ENCODE measurements around the gene LIG1.

LIG1 gene

DNA sequence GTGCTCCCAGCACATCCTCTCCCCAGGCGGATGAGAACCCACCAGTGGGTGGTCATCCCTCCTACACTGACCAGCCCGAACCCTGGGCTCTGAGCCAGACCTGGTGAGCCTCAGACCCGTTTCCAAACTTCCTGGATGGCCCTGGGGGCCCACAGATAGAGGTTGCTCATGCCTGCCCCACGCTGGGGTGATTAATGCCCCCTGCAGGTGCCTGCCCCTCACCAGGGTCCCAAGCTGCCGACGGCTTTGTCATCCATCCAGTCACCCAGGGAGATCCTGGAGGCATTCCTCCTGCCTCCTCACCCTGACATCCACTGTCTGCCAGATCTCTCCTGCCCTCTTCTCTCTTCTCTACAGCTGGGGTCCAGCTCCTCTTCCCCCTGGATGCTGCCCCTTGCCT, 31.1 kb downstream of the LIG1 start:
- DNase-seq: no peak
- no peaks in the 10 kb centered on the region for H3K27me3 ChIP-seq (ENCODE audit: insufficient read depth, low read depth, severe bottlenecking)
- peaks cover 75% of the 10 kb centered on the region for H3K36me3 ChIP-seq
- H3K27ac ChIP-seq: no peak overlapping the region
- no peaks in the 10 kb centered on the region for H3K9me3 ChIP-seq (ENCODE audit: severe bottlenecking)
- TF ChIP-seq, protein P1, sequence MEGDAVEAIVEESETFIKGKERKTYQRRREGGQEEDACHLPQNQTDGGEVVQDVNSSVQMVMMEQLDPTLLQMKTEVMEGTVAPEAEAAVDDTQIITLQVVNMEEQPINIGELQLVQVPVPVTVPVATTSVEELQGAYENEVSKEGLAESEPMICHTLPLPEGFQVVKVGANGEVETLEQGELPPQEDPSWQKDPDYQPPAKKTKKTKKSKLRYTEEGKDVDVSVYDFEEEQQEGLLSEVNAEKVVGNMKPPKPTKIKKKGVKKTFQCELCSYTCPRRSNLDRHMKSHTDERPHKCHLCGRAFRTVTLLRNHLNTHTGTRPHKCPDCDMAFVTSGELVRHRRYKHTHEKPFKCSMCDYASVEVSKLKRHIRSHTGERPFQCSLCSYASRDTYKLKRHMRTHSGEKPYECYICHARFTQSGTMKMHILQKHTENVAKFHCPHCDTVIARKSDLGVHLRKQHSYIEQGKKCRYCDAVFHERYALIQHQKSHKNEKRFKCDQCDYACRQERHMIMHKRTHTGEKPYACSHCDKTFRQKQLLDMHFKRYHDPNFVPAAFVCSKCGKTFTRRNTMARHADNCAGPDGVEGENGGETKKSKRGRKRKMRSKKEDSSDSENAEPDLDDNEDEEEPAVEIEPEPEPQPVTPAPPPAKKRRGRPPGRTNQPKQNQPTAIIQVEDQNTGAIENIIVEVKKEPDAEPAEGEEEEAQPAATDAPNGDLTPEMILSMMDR (IDR thresholded peaks at IDR 0.05; ENCODE audit: low read depth, low read length): no peak
- H3K4me3 ChIP-seq (ENCODE audit: low read depth, low read length): no peak overlapping the region

DNA sequence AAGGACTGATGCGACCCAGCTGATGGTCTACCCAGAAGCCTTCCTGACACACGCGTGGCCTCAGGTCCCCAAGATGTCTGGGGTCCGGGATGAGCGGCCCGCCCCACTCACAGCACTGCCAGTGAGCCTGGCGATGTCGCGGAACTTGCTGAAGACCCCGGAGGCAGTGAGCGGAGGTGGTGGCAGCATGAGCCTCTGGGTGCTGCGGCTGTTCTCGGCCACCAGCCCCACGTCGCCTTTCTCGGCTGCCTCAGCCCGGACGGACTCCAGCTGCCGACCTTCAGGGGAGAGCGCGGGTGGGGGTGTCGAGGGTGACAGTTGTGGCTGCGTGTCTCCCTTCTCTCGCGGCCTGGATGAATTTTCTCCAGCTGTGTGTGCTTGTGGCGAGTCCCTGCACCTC, 32.7 kb downstream of the LIG1 start:
- H3K27ac ChIP-seq: no peak overlapping the region
- no peaks in the 10 kb centered on the region for H3K27me3 ChIP-seq (ENCODE audit: insufficient read depth, low read depth, severe bottlenecking)
- H3K36me3 ChIP-seq: peaks cover 73% of the 10 kb centered on the region
- DNase-seq: no peak
- TF ChIP-seq, protein P1 (IDR thresholded peaks at IDR 0.05; ENCODE audit: low read depth, low read length): no peak
- no peak overlapping the region for H3K4me3 ChIP-seq (ENCODE audit: low read depth, low read length)
- no peaks in the 10 kb centered on the region for H3K9me3 ChIP-seq (ENCODE audit: severe bottlenecking)

DNA sequence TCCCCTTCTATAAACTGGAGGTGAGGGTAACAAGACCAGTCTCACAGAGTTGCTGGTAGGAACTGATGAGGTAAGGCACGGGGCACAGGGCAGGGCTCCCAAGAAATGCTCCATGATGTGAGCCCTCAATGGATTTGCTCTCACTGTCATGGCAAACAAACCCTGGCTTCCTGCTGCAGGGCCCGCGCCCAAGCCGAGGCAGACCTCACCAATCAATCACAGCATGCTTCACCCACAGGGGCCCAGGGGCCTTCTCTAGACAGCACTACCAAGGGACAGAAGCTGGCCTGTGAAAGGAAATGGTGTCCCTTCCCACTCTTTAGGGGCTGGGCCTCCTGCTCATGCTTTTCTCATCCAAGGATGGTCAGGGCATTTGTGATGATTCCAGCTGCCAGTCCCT, 33.6 kb downstream of the LIG1 start:
- H3K9me3 ChIP-seq (ENCODE audit: severe bottlenecking): no peaks in the 10 kb centered on the region
- peaks cover 77% of the 10 kb centered on the region for H3K36me3 ChIP-seq
- DNase-seq: no peak
- no peak overlapping the region for H3K27ac ChIP-seq
- TF ChIP-seq, protein P1 (IDR thresholded peaks at IDR 0.05; ENCODE audit: low read depth, low read length): no peak
- H3K27me3 ChIP-seq (ENCODE audit: insufficient read depth, low read depth, severe bottlenecking): no peaks in the 10 kb centered on the region
- no peak overlapping the region for H3K4me3 ChIP-seq (ENCODE audit: low read depth, low read length)

DNA sequence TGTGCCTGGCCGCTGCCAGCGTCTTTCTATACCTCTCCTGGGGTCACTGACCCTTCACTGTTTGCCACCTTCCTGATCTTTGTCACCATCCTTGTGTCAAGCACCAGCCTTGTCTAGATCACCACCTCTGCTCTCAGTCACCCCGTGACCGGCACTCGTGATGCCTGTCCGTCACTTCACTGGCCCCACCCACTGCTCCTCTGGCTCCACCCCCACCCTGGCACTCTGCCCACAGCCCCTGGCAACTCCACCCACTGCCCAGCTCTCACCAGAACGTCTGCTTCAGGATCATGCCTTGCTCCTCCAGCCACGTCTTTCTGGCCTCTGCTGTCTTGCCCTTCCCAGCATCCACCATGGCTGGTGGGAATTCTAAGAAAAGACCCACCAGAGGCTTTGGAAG, 34.7 kb downstream of the LIG1 start:
- no peak overlapping the region for H3K4me3 ChIP-seq (ENCODE audit: low read depth, low read length)
- peaks cover 78% of the 10 kb centered on the region for H3K36me3 ChIP-seq
- no peaks in the 10 kb centered on the region for H3K9me3 ChIP-seq (ENCODE audit: severe bottlenecking)
- H3K27me3 ChIP-seq (ENCODE audit: insufficient read depth, low read depth, severe bottlenecking): no peaks in the 10 kb centered on the region
- no peak for DNase-seq
- TF ChIP-seq, protein P1 (IDR thresholded peaks at IDR 0.05; ENCODE audit: low read depth, low read length): no peak
- H3K27ac ChIP-seq: no peak overlapping the region

DNA sequence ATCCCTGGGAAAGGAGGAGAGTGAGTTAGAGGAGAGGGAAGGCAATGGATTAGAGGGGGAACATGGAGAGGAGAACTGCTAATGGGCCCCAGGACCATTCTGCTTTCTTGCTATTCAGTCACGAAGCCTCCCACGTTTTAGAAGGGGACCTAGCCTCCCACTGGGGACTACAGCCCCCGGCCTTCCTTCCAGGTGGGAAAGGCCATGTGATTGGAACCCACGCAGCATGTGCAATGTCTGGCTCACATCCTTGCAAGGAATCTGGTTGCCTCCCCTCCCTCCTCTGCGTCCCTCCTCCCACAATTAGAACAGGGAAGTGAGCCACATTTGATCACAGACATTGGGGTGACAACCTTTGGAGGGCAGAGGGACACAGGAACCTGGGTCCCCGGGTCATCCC, 37.0 kb downstream of the LIG1 start:
- TF ChIP-seq, protein P1 (IDR thresholded peaks at IDR 0.05; ENCODE audit: low read depth, low read length): no peak
- H3K27me3 ChIP-seq (ENCODE audit: insufficient read depth, low read depth, severe bottlenecking): no peaks in the 10 kb centered on the region
- no peaks in the 10 kb centered on the region for H3K9me3 ChIP-seq (ENCODE audit: severe bottlenecking)
- no peak overlapping the region for H3K4me3 ChIP-seq (ENCODE audit: low read depth, low read length)
- peaks cover 88% of the 10 kb centered on the region for H3K36me3 ChIP-seq
- no peak overlapping the region for H3K27ac ChIP-seq
- DNase-seq: no peak

DNA sequence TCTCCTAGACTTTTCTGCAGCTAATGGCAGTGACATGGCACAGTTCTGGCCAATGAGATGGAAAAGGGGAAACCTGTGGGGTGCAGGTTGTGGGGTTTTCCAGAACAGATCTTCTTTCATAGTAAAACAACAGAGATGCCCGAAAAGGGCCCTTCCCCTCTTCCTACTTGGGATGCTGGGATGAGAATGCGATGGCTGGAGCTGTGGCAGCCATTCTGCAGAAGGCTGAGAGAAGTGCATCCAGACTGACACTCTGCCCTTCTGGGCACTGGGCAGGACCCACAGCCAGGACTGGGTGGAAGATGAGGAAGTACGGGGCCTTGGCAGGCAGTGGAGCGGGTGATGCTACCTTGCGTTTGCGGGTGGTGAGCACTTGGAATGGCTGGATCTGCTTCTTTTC, 42.6 kb downstream of the LIG1 start:
- peaks cover 87% of the 10 kb centered on the region for H3K36me3 ChIP-seq
- no peak for DNase-seq
- no peaks in the 10 kb centered on the region for H3K9me3 ChIP-seq (ENCODE audit: severe bottlenecking)
- H3K27me3 ChIP-seq (ENCODE audit: insufficient read depth, low read depth, severe bottlenecking): no peaks in the 10 kb centered on the region
- H3K27ac ChIP-seq: no peak overlapping the region
- TF ChIP-seq, protein P1 (IDR thresholded peaks at IDR 0.05; ENCODE audit: low read depth, low read length): no peak
- no peak overlapping the region for H3K4me3 ChIP-seq (ENCODE audit: low read depth, low read length)

Data from WERI-Rb-1 (cell line).